NCI-H128 (cell line): ENCODE measurements around the gene ZNF420.
"Not testable (repeated sequence)": the region's sequence is repeated elsewhere in the genome, so short reads cannot be mapped to it uniquely, and the experiment has no call there.

Experiments used
- DNase-seq: peaks from one replicate; lab custom pipeline; 2025; ENCODE audit not compliant: unreplicated experiment; lab: John Stamatoyannopoulos, UW

ZNF420 gene

DNA sequence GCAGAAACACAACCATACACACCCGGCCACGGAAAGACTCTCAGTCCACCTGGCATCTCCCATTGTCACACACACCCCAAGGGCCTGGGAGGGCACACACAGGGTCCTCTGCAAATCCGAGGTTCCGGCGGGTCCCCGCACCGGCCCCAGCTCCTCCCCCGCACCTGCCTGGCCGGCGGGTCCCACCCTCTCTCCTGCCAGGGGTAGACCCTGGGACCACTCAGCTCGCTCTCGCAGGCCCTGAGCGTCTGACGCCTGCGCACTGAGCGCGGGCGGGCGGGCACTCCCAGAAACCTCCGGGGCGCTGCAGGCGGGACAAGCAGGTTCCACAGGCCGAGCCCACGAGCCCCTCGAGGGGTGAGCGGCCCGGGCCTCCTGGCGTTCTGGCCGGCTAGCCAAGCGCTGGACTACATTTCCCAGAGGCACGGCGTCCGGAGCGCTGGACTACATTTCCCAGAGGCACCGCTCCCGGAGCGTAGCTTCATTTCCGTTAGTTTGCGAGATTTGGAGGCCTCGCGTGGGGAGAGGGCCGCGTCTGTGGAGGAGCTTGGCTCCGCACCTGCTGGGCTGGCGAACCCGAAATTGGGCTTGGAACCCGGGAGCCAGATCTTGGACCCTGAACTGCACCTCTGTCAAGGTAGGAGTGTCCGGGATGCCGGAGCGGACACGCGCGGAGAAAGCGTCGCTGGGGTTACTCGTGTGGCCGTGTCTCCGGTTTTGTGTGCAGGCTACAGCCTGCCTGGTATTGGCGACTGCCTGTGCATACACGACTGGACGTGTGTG lies at the start of gene ZNF420:
ZNF420 (plus strand) TSS at position 500 of the 783 bp plus-strand sequence. CDS start 10,686 bp downstream, outside the sequence.
- DNase-seq = peak; percentile 92

DNA sequence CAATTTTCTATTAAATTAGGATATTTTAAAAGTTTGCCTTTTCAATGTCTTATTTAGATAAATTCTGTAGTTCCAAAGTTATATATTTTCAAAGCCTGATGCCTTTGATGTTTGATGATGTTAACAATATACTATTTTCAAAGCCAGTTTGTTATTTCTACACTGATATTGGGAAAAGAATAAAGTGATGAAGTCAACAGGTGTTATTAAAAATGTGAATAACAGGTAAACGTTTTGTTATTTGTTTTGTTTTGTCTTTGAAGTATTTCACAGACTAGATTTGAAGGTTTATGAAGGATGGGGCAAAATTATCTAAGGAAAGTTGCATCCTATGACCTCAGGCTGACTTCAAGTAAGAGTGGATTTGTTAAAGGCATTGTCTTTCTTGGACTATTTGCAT lies 33.1 kb upstream of the ZNF420 start:
- DNase-seq = no peak

DNA sequence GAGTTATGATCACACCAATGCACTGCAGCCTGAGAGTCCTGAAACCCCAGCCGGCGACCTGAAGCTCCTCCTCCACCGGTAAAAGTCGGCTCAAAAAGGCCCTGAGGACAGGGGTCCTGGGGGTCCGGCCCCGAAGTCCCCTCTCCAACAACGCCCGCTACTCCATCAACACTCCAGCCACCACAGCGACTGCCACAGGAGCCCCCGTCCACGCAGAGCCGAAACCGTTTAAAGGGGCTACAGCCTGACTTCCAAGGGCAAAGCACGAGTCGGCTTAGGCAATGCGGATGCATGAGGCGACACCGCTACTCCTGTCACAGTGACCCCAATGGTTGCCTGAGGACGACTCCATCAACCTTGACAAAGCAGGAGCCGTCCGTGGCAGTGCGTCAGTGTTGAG lies 22.9 kb upstream of the ZNF420 start:
- no peak for DNase-seq

DNA sequence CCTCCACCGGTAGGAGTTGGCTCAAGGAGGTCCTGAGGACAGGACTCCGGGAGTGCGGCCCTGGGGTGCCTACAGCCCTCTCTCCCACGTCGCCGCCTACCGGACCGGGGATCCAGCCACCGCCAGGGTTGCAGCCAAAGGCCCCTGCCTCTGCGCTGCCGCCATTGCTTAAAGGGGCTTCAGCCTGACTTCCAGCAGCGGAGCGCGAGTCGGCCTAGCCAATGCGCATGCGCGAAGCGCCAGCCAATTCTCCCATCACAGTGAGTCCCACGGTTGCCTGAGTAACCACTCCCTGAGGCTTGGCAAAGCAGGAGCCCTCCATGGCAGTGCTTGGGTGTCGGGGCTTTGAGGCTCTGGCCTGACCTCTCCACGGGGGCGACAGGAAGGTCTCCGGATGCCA lies 21.5 kb upstream of the ZNF420 start:
- no peak for DNase-seq

DNA sequence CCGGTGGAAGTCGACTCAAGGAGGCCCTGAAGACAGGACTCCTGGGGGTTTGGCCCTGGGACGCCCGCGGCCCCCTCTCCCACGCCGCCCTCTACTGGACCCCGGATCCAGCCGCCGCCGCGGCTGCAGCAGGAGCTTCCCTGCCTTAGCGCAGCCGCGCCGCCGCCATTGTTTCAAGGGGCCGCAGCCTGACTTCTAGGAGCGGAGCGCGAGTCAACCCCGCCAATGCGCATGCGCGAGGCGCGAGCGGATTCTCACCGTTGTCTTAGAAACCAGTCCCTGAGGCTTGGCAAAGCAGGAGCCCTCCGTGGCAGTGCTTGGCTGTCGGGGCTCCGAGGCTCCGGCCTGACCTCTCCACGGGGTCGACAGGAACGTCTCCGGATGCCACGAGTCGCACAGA lies 19.1 kb upstream of the ZNF420 start:
- no peak for DNase-seq

DNA sequence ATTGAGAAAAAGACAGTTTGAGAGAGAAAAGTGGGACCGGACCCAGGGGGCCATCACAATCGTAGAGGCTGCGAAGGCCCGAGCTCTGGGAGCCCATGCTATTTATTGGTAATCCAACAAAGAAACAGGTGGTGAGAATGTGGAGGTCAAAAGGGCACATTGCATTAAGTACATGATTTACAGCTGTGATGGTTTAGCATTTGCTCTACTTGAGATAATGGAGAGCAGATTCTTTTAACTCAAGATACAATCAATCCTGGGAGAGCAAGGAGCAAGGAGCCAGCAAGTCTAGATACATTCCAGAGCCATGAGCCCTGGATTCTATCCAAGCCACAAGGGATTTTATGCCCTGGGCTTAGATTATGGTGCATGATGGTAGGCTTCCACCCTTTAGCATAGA lies 13.3 kb upstream of the ZNF420 start:
- not testable (repeated sequence) for DNase-seq

DNA sequence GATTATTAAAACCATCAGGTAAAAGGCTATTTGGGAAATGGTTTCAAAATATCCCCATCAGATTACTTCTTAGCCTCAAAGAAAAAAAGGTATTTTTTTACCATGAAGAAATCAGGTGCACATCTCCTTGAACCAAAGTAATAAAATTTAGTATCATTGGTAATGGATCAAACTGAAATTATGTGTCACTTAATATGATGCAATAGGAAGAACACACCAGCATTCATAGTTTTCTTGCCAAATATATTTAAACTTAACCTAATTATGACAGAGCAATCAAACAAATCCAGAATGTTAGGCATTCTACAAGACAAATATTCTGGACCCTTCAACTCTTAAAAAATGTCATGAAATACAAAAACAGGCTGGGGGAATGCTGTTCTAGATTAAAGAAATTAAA lies 4.1 kb upstream of the ZNF420 start:
- DNase-seq = no peak

DNA sequence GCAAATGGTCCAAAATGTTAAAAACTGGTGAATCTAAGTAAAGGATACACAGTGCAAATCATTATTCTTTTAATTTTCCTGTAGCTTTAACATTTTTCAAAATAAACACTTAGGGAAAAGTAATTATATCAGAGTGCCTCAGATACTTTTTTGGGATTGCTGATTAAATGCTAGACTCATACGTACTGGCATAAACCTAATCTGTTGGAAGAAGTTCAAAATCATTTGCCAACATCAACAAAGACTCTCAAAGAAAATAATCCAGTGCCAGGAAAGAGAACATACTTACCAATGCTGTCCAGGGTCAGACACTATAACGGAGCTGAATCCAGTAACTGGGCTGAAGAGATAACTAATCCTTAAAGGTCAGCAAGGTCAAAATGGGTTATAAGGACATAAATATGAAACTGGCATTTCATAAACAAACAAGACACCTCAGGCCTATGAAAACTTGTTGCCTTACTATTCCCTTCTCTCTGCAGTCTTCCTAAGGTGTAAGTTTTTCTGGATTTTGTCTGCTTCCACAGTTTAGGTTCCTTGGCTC lies 3.3 kb upstream of the ZNF420 start:
- no peak for DNase-seq

DNA sequence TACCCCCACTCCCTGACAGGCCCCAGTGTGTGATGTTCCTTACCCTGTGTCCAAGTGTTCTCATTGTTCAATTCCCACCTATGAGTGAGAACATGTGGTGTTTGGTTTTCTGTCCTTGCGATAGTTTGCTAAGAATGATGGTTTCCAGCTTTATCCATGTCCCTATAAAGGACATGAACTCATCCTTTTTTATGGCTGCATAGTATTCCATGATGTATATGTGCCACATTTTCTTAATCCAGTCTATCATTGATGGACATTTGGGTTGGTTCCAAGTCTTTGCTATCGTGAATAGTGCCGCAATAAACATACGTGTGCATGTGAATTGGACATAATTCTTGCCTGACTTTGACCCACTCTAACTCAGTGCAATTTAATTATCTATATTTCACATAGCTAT lies 1.7 kb upstream of the ZNF420 start:
- not testable (repeated sequence) for DNase-seq

DNA sequence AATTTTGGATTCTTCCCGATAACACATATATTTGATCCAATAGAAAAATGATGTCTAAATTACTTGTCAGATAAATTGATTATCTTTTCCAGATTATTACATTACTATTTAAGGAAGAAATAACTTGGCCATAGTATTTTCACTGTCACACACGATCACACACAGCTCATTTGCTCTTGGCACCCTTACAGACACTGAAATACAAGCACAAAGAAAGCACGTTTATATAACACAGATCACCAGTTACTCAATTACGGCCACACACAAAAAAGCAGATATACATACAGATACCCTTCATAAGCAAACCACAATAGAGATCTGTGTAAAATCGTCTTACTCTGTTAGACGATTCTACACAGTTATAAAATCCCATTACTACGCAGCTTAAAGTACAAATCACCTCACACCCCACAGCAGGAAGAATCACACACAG lies 716 bp upstream of the ZNF420 start:
- DNase-seq = no peak

DNA sequence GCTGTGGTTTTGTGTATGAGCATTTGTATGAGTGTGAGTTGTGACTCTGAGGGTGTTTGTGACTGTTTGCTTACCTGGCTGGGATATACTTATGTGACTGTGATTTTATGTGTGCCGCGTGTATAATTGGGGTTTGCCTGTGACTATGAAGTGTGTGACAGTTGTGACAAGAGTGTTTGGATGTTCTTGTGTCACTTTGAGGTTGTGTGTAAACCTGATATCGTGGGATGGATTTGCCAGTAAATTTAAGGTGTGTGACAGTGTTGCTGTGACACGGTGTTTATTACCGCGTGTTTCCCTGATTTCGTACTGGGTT lies 442 bp downstream of the ZNF420 start:
- DNase-seq = no peak

DNA sequence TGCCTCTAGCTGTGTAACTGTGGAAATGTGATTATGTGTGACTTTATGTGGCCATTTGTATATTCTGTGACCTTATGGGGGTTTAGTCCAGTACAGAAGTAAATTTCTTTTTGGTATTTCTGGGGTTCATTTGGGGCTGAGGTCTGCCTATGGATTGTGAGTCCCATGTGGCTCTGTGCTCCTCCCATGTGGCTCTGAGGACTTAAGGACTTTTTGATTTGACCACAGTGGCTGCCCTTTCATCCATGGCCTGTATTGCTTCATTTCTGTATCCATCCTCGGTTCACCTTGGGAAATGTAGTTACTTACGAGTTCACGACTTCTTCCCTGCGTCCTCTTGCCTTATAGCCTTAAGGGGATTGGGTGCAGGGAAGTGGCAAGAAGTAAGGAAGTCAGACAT lies 1.0 kb downstream of the ZNF420 start:
- DNase-seq = no peak

DNA sequence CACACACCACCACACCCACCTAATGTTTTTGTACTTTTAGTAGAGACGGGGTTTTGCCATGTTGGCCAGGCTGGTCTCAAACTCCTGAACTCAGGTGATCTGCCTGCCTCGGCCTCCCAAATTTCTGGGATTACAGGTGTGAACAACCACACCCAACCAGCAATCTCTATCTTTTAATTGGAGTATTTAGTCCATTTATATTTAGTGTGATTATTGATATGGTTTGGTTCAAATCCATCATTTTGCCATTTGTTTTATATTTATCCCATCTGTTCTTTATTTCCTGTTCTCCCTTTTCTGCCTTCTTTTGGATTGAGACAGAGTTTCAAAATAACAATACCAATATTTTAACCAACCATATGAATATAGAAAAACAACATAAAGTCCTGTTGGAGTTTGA lies 4.1 kb downstream of the ZNF420 start:
- no peak for DNase-seq

DNA sequence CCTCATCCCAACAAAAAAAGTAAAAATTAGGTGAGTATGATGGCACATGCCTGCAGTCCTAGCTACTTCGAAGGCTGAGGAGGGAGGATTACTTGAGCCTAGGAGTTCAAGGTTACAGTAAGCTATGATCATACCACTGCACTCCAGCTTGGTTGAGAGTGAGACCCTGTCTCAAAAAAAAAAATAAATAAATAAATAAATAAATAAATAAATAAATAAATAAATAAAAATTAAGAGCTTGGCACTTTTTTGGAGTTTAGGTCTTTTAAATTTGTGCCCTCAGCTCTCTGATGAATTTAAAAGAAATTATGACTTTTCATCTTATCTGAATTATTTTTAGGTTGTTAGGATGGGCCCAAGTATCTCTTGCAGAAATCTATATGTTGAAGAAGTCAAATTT lies 8.9 kb downstream of the ZNF420 start:
- no peak for DNase-seq

DNA sequence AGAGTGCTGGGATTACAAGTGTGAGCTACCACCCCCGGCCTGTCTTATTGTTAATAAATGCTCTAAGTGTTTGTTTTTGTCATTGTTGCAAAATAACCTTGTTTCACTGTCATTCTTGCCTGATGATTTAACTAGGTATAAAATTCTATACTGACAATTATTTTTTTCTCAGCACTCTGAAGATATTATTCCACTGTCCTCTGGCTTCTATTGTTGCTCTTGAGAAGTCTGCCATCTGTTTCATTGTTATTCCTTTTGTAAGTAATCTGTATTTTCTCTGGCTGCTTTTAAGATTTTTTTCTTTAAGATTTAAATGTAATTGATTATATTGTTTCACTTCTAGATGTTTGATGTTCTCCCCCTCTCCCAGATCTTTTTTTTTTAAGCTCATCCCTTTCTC lies 17.6 kb downstream of the ZNF420 start:
- no peak for DNase-seq

DNA sequence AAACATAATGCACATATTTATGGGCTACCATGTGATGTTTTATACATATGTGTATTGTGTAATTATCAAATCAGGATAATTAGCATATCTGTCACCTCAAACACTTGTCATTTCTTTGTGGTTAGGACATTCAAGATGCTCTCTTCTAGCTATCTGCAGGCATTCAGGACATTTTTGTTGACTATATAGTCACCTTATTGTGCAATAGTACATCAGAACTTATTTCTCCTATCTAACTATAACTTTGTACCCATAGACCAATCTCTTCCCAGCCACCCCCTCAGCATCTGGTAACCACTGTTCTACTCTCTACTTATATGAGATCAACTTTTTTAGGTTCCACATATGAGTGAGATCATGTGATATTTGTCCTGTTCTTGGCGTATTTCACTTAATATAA lies 20.3 kb downstream of the ZNF420 start:
- no peak for DNase-seq

DNA sequence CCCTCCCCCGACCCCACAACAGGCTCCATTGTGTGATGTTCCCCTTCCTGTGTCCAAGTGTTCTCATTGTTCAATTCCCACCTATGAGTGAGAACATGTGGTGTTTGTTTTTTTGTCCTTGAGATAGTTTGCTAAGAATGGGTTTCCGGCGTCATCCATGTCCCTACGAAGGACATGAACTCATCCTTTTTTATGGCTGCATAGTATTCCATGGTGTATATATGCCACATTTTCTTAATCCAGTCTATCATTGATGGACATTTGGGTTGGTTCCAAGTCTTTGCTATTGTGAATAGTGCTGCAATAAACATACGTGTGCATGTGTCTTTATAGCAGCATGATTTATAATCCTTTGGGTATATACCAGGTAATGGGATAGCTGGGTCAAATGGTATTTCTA lies 25.9 kb downstream of the ZNF420 start:
- not testable (repeated sequence) for DNase-seq

DNA sequence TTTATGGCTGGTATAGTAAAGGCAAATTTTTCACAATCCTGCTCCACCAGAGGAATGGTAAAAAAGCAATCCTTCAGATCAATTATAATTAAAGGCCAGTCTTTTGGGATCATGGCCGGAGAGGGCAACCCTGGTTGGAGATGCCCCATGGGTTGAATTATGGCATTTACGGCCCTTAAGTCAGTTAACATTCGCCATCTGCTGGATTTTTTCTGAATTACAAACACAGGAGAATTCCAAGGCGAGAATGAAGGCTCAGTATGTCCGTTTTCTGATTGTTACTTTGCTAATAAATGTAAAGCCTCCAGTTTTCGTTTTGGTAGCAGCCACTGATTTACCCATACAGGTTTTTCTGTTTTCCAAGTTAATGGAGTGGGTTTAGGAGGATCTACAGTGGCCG lies 33.5 kb downstream of the ZNF420 start:
- not testable (repeated sequence) for DNase-seq

DNA sequence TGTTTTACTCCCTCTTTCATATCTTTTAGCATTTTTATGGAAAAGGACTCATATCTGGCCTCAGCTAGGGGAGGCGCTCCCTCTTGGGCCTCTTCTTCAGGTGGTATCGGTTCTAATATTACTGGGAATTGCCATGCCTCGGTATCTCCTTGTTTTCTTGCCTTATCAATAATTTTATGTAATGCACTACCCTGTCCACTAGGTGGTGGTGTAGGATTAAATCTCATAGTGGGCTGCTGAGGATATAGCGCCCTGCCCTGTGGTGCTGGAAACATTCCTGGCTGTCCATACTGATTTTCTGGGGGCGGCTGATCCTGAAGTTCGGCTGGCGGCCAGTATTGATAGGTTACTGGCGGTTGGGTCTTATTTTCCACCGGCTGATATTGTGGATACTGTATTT lies 35.8 kb downstream of the ZNF420 start:
- no peak for DNase-seq

DNA sequence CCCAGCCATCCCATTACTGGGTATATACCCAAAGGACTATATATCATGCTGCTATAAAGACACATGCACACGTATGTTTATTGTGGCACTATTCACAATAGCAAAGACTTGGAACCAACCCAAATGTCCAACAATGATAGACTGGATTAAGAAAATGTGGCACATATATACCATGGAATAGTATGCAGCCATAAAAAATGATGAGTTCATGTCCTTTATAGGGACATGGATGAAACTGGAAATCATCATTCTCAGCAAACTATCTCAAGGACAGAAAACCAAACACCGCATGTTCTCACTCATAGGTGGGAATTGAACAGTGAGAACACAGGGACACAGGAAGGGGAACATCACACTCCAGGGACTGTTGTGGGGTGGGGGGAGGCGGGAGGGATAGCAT lies 43.9 kb downstream of the ZNF420 start:
- DNase-seq = not testable (repeated sequence)

DNA sequence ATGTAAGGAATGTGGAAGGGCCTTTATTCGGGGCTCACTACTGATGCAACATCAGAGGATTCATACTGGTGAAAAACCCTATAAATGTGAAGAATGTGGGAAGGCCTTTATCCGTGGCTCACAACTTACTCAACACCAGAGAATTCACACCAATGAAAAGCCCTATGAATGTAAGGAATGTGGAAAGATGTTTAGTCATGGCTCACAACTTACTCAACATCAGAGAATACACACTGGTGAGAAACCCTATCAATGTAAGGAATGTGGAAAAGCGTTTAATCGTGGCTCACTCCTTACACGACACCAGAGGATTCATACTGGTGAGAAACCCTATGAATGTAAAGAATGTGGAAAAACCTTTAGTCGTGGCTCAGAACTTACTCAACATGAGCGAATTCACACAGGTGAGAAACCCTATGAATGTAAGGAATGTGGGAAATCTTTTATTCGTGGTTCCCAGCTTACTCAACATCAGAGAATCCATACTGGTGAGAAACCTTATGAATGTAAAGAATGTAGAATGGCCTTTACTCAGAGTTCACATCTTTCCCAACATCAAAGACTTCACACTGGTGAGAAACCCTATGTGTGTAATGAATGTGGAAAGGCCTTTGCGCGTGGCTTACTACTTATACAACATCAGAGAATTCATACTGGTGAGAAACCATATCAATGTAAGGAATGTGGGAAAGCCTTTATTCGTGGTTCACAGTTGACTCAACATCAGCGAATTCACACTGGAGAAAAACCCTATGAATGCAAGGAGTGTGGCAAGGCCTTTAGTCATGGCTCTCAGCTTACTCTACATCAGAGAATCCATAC lies 50.0 kb downstream of the ZNF420 start:
- DNase-seq = no peak

DNA sequence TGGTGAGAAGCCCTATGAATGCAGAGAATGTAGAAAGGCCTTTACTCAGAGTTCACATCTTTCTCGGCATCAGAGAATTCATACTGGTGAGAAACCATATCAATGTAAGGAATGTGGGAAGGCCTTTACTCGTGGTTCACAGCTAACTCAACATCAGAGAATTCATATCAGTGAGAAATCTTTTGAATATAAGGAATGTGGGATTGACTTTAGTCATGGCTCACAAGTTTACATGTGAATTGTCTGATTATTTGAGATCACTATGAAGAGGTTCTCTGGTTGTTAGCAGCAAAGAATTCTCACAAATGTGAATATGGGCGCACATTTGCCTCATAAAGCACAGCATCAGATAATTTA lies 50.6 kb downstream of the ZNF420 start:
- DNase-seq = no peak
